B cell (primary cell): ENCODE measurements around the gene DNTT. TPM values are rescaled to one million over a fixed set of nuclear protein-coding genes. Genes with fewer than 3 reads are reported as not detected.

Experiments used
- ATAC-seq: fragments of 200-7000 bp; cut with Tn5 transposase; one replicate; pipeline ENCODE4 v1.10.0; 2021; ENCODE audit warnings: low read depth, mild to moderate bottlenecking, moderate number of reproducible peaks, moderate library complexity
- CTCF ChIA-PET: fragments of 350-600 bp; sonication (Branson Sonifier 250); formaldehyde crosslinking; loops from one replicate; lab custom pipeline; 2021; ENCODE audit warnings: antibody characterized with exemption, inconsistent platforms; lab: Charles Lee
- POLR2A ChIA-PET: fragments of 350-600 bp; sonication (Branson Sonifier 250); formaldehyde crosslinking; loops from one replicate; lab custom pipeline; 2021; ENCODE audit warnings: antibody characterized with exemption; lab: Charles Lee
- DNase-seq: peaks from one replicate; pipeline ENCODE4 v3.0.0; 2013
- H2AFZ ChIP-seq: 2 replicates; pipeline ENCODE4 v1.6.1; 2012; ENCODE audit warnings: mild to moderate bottlenecking, low read depth, low read length; ENCODE audit not compliant: insufficient read depth, poor library complexity, severe bottlenecking
- H3K27ac ChIP-seq, 2 donors: 1 replicate in 1 of 2; 2 replicates in 1 of 2; pipeline ENCODE4 v1.5.1; 2012 to 2013; ENCODE audit warnings: low read length in 2 of 2, mild to moderate bottlenecking in 2 of 2, moderate library complexity in 1 of 2
- H3K27me3 ChIP-seq, 4 experiments: fragments of 200-600 bp in 1 of 4; sonication (generic) in 1 of 4; replicated peaks in 1 of 4; 1 replicate in 2 of 4; 2 replicates in 2 of 4; pipeline versions ENCODE4 v1.6.1 to v1.7.0; 2013 to 2016; ENCODE audit warnings: low read length in 3 of 4, mild to moderate bottlenecking in 2 of 4, mixed read lengths in 1 of 4, moderate library complexity in 1 of 4; ENCODE audit not compliant: insufficient read depth in 4 of 4, control insufficient read depth in 3 of 4; ENCODE audit errors: control extremely low read depth in 1 of 4
- H3K36me3 ChIP-seq, 2 experiments: replicated peaks in 1 of 2; 1 replicate in 1 of 2; 2 replicates in 1 of 2; pipeline versions ENCODE4 v1.6.1 to v1.7.1; 2013; ENCODE audit warnings: low read length in 1 of 2; ENCODE audit not compliant: insufficient read depth in 2 of 2, control insufficient read depth in 1 of 2; ENCODE audit errors: control extremely low read depth in 1 of 2, extremely low read depth in 1 of 2
- H3K4me1 ChIP-seq, 2 donors: fragments of 200-600 bp in 1 of 2; sonication (generic) in 1 of 2; 1 replicate in 1 of 2; 2 replicates in 1 of 2; pipeline versions ENCODE4 v1.5.1 to v1.6.1; 2013 to 2017; ENCODE audit warnings: low read length in 2 of 2; ENCODE audit not compliant: control insufficient read depth in 2 of 2, insufficient read depth in 2 of 2
- H3K4me2 ChIP-seq: replicated peaks from 2 replicates; pipeline ENCODE3; 2012; ENCODE audit warnings: mild to moderate bottlenecking, low read depth, low read length; ENCODE audit not compliant: poor library complexity, severe bottlenecking
- H3K4me3 ChIP-seq, 5 experiments: fragments of 200-600 bp in 1 of 5; sonication (generic) in 1 of 5; 1 replicate in 3 of 5; 2 replicates in 2 of 5; pipeline versions ENCODE4 v1.5.1 to v1.7.0; 2011 to 2016; ENCODE audit warnings: low read length in 4 of 5, mild to moderate bottlenecking in 4 of 5, low read depth in 2 of 5, control low read depth in 1 of 5, moderate library complexity in 1 of 5; ENCODE audit not compliant: insufficient read depth in 1 of 5; ENCODE audit errors: control extremely low read depth in 1 of 5, extremely low read depth in 1 of 5
- H3K79me2 ChIP-seq: fragments of 200-600 bp; sonication (generic); one replicate; pipeline ENCODE4 v1.6.0; 2016; ENCODE audit warnings: low read length; ENCODE audit not compliant: control insufficient read depth, insufficient read depth
- H3K9ac ChIP-seq: fragments of 200-600 bp; sonication (generic); 2 replicates; pipeline ENCODE4 v1.6.1; 2017; ENCODE audit warnings: mild to moderate bottlenecking, low read length, moderate library complexity
- H3K9me3 ChIP-seq, 3 donors: one replicate each; pipeline versions ENCODE4 v1.6.1 to v1.7.1; 2013; ENCODE audit warnings: low read length in 2 of 3; ENCODE audit not compliant: control insufficient read depth in 2 of 3, insufficient read depth in 1 of 3; ENCODE audit errors: control extremely low read depth in 1 of 3
- H4K20me1 ChIP-seq: 2 replicates; pipeline ENCODE4 v1.6.0; 2012; ENCODE audit warnings: mild to moderate bottlenecking, low read length; ENCODE audit not compliant: insufficient read depth, control insufficient read depth, poor library complexity, severe bottlenecking
- H3K27ac Mint-ChIP-seq: one replicate; pipeline ENCODE4 v1.8.0; 2021; ENCODE audit warnings: mixed read lengths
- H3K27me3 Mint-ChIP-seq: one replicate; pipeline ENCODE4 v1.8.0; 2021; ENCODE audit warnings: mixed read lengths
- H3K4me1 Mint-ChIP-seq: one replicate; pipeline ENCODE4 v1.8.0; 2021; ENCODE audit warnings: mixed read lengths
- H3K4me3 Mint-ChIP-seq: one replicate; pipeline ENCODE4 v1.8.0; 2021; ENCODE audit warnings: mixed read lengths
- H3K9me3 Mint-ChIP-seq: one replicate; pipeline ENCODE4 v1.8.0; 2022; ENCODE audit warnings: mixed read lengths; ENCODE audit not compliant: insufficient read depth
- CTCF ChIP-seq: fragments of 200-600 bp; IDR thresholded peaks from one replicate; pipeline ENCODE4 v1.8.0; 2022; ENCODE audit warnings: antibody characterized with exemption, mild to moderate bottlenecking
- EZH2 ChIP-seq: IDR thresholded peaks from 2 replicates; pipeline ENCODE4 v1.6.1; 2012; ENCODE audit warnings: borderline replicate concordance, low read depth, mild to moderate bottlenecking, moderate library complexity, low read length; ENCODE audit not compliant: insufficient read depth, poor library complexity, severe bottlenecking
- WGBS: methylation state at CpG from one replicate; pipeline ENCODE4 v1.1.5; 2013; ENCODE audit warnings: missing lambda C conversion rate; ENCODE audit not compliant: insufficient coverage; 5-methylcytosine and 5-hydroxymethylcytosine counted together
- intact Hi-C: fragments of 100-400 bp; cut with micrococcal nuclease; formaldehyde crosslinking; loops from one replicate; pipeline ENCODE4 v1.10.0; 2022
- polyA plus RNA-seq: library from polyadenylated mRNA; depleted of rRNA; stranded (reverse); fragments of >200 nt; gene quantifications from 2 replicates; pipeline ENCODE4 v1.2.3, GENCODE V29; 2012
- total RNA-seq, 2 donors: library from RNA; stranded (reverse); fragments of 120-200 nt in 1 of 2; gene quantifications; 1 replicate in 1 of 2; 2 replicates in 1 of 2; pipeline versions ENCODE4 v1.2.3 to v1.2.4, GENCODE V29; 2013 to 2022

DNTT gene
- total and polyA plus RNA-seq, 2 donors (not counting 1 experiment from before 2014, with no cell fraction given) = not detected

- peak overlapping the region; percentile 20 to 79 for H3K27ac ChIP-seq
- no peak for ATAC-seq
- H4K20me1 ChIP-seq = peaks cover 90% of the 10 kb centered on the region
- H3K36me3 ChIP-seq = peaks cover 0 to 58% of the 10 kb centered on the region in 2 experiments
- H2AFZ ChIP-seq = no peak overlapping the region
- intact Hi-C loops = no loop called here
- peaks cover 90% of the 10 kb centered on the region for H3K4me1 Mint-ChIP-seq
- ChIA-PET POLR2A (no interaction called here), CTCF (interaction anchor here (2.4 to 15.0 kb wide), 3 partner anchors 8 to 33 kb away, joined by 10 to 111 read pairs (median 13); partner anchors contain the start of gene BLNK)
- no peaks in the 10 kb centered on the region for H3K27me3 ChIP-seq
- no peak for DNase-seq
- H3K4me1 ChIP-seq = peaks cover 91 to 97% of the 10 kb centered on the region in 2 donors
- no peaks in the 10 kb centered on the region for H3K9me3 ChIP-seq
- 92% methylated on average over 4 of the region's 4 CpGs for WGBS
- no peak for TF ChIP-seq CTCF
- TF ChIP-seq EZH2 = no peak
- H3K9ac ChIP-seq = no peak overlapping the region
- H3K9me3 Mint-ChIP-seq = no peaks in the 10 kb centered on the region
- peak overlapping the region in 1 of 5 experiments; percentile 7 for H3K4me3 ChIP-seq
- H3K27me3 Mint-ChIP-seq = no peaks in the 10 kb centered on the region
- H3K4me2 ChIP-seq = peak overlapping the region; percentile 46
- H3K27ac Mint-ChIP-seq = peak overlapping the region; percentile 73
- H3K4me3 Mint-ChIP-seq = peak overlapping the region; percentile 56
- H3K79me2 ChIP-seq = peaks cover 100% of the 10 kb centered on the region
Measured at GRCh38 chr10:96263176-96263575, 41.1 kb upstream of the DNTT start.

- peaks cover 89% of the 10 kb centered on the region for H3K4me1 Mint-ChIP-seq
- peak overlapping the region; percentile 73 for H3K27ac Mint-ChIP-seq
- H3K9me3 Mint-ChIP-seq = no peaks in the 10 kb centered on the region
- TF ChIP-seq CTCF = no peak
- no peak for TF ChIP-seq EZH2
- Histone ChIP-seq H3K4me3 (peak overlapping the region in 1 of 5 experiments; percentile 20), H3K79me2 (peaks cover 100% of the 10 kb centered on the region), H3K9ac (peak overlapping the region; percentile 3), H2AFZ (no peak overlapping the region), H3K36me3 (peaks cover 0 to 58% of the 10 kb centered on the region in 2 experiments), H3K4me1 (peaks cover 91 to 97% of the 10 kb centered on the region in 2 donors), H3K9me3 (no peaks in the 10 kb centered on the region), H3K27ac (peak overlapping the region; percentile 20 to 79), H4K20me1 (peaks cover 85% of the 10 kb centered on the region), H3K4me2 (peak overlapping the region; percentile 46), H3K27me3 (no peaks in the 10 kb centered on the region)
- H3K4me3 Mint-ChIP-seq = peak overlapping the region; percentile 56
- H3K27me3 Mint-ChIP-seq = no peaks in the 10 kb centered on the region
- intact Hi-C loops = no loop called here
- ATAC-seq (peak; percentile 22), DNase-seq (no peak)
- POLR2A ChIA-PET = no interaction called here
- CTCF ChIA-PET = interaction anchor here (2.4 to 15.0 kb wide), 2 partner anchors 29 to 33 kb away, joined by 10 to 111 read pairs; no protein-coding TSS in a partner anchor
- WGBS = 43% methylated on average over 2 of the region's 4 CpGs
Measured at GRCh38 chr10:96263669-96264068, 40.6 kb upstream of the DNTT start.
